Liver (tissue), 9 donors: ENCODE measurements around the gene RINL. TPM values are rescaled to one million over a fixed set of nuclear protein-coding genes. Genes with fewer than 3 reads are reported as not detected.

Experiments used
- DNase-seq: peaks from one replicate; pipeline ENCODE4 v3.0.0-alpha.2; 2017; ENCODE audit warnings: low spot score
- H3K27ac ChIP-seq, 2 donors: one replicate each; pipeline ENCODE4 v1.7.0; 2013; ENCODE audit warnings: inconsistent platforms in 2 of 2, low read length in 2 of 2, control low read depth in 1 of 2, low read depth in 1 of 2, mild to moderate bottlenecking in 1 of 2
- H3K27me3 ChIP-seq, 4 donors: one replicate each; pipeline versions ENCODE4 v1.6.1 to v1.7.0; 2013; ENCODE audit warnings: low read length in 3 of 4, inconsistent platforms in 1 of 4, mild to moderate bottlenecking in 1 of 4, moderate library complexity in 1 of 4; ENCODE audit not compliant: control insufficient read depth in 4 of 4, insufficient read depth in 4 of 4
- H3K36me3 ChIP-seq, 4 donors: one replicate each; pipeline versions ENCODE4 v1.6.1 to v1.7.0; 2013; ENCODE audit warnings: low read length in 3 of 4, mild to moderate bottlenecking in 3 of 4, low read depth in 1 of 4, moderate library complexity in 1 of 4; ENCODE audit not compliant: control insufficient read depth in 4 of 4, insufficient read depth in 3 of 4
- H3K4me1 ChIP-seq, 4 donors: one replicate each; pipeline versions ENCODE4 v1.6.1 to v1.7.0; 2013; ENCODE audit warnings: low read length in 3 of 4, mild to moderate bottlenecking in 3 of 4, moderate library complexity in 1 of 4; ENCODE audit not compliant: control insufficient read depth in 4 of 4, insufficient read depth in 4 of 4
- H3K4me3 ChIP-seq, 3 donors: one replicate each; pipeline versions ENCODE4 v1.6.1 to v1.7.0; 2013; ENCODE audit warnings: low read length in 3 of 3, control low read depth in 1 of 3, low read depth in 1 of 3, mild to moderate bottlenecking in 1 of 3
- H3K9ac ChIP-seq, 2 donors: one replicate each; pipeline ENCODE4 v1.7.0; 2013; ENCODE audit warnings: low read length in 2 of 2, mild to moderate bottlenecking in 2 of 2, moderate library complexity in 2 of 2, control low read depth in 1 of 2, low read depth in 1 of 2
- H3K9me3 ChIP-seq, 4 donors: one replicate each; pipeline versions ENCODE4 v1.6.1 to v1.7.0; 2013; ENCODE audit warnings: low read length in 3 of 4; ENCODE audit not compliant: control insufficient read depth in 4 of 4
- EGR1 ChIP-seq, 2 donors: IDR thresholded peaks; 2 replicates each; pipeline ENCODE4 v1.6.1; 2016 to 2018; ENCODE audit warnings: antibody characterized with exemption in 2 of 2, low read depth in 2 of 2
- FOXA1 ChIP-seq: IDR thresholded peaks from 2 replicates; pipeline ENCODE4 v1.6.1; 2016; ENCODE audit warnings: antibody characterized with exemption
- FOXA2 ChIP-seq: IDR thresholded peaks from 2 replicates; pipeline ENCODE4 v1.6.1; 2016; ENCODE audit warnings: antibody characterized with exemption
- GABPA ChIP-seq, 2 donors: IDR thresholded peaks in 1 of 2; conservative IDR thresholded peaks in 1 of 2; 2 replicates each; pipeline ENCODE4 v1.6.1; 2016; ENCODE audit warnings: antibody characterized with exemption in 2 of 2, mild to moderate bottlenecking in 1 of 2, moderate library complexity in 1 of 2
- HNF4A ChIP-seq, 2 donors: conservative IDR thresholded peaks; 2 replicates each; pipeline ENCODE4 v1.6.1; 2016; ENCODE audit warnings: antibody characterized with exemption in 2 of 2, mild to moderate bottlenecking in 2 of 2
- HNF4G ChIP-seq: IDR thresholded peaks from 2 replicates; pipeline ENCODE4 v1.6.1; 2016; ENCODE audit warnings: antibody characterized with exemption
- JUND ChIP-seq, 2 donors: IDR thresholded peaks; 2 replicates each; pipeline ENCODE4 v1.6.1; 2016; ENCODE audit warnings: antibody characterized with exemption in 2 of 2
- NR2F2 ChIP-seq: IDR thresholded peaks from 2 replicates; pipeline ENCODE4 v1.6.1; 2016; ENCODE audit warnings: antibody characterized with exemption
- RAD21 ChIP-seq, 2 donors: IDR thresholded peaks; 2 replicates each; pipeline ENCODE4 v1.6.1; 2016; ENCODE audit warnings: antibody characterized with exemption in 2 of 2, mild to moderate bottlenecking in 2 of 2
- RXRA ChIP-seq, 2 donors: IDR thresholded peaks; 2 replicates each; pipeline ENCODE4 v1.6.1; 2017 to 2018; ENCODE audit warnings: antibody characterized with exemption in 2 of 2, mild to moderate bottlenecking in 1 of 2
- SP1 ChIP-seq: IDR thresholded peaks from 2 replicates; pipeline ENCODE4 v1.6.1; 2018; ENCODE audit warnings: antibody characterized with exemption, mild to moderate bottlenecking
- TAF1 ChIP-seq: conservative IDR thresholded peaks from 2 replicates; pipeline ENCODE4 v1.6.1; 2016; ENCODE audit warnings: antibody characterized with exemption, mild to moderate bottlenecking
- YY1 ChIP-seq: IDR thresholded peaks from 2 replicates; pipeline ENCODE4 v1.6.1; 2016; ENCODE audit warnings: antibody characterized with exemption, mild to moderate bottlenecking
- WGBS: extraction: QIAGEN DNeasy Blood & Tissue Kit; methylation state at CpG from one replicate; pipeline ENCODE4 v1.1.7; 2013; 5-methylcytosine and 5-hydroxymethylcytosine counted together
- polyA plus RNA-seq, 2 donors: library from polyadenylated mRNA; stranded (reverse) in 1 of 2; unstranded in 1 of 2; fragments of 200-250 nt in 1 of 2; fragments of >200 nt in 1 of 2; fragmentation: Nextera tagmentation in 1 of 2; extraction: Ambion mirVana in 1 of 2; gene quantifications; one replicate each; pipeline versions ENCODE4 v1.2.1 to v1.2.3, GENCODE V29; 2013 to 2015
- total RNA-seq, 2 donors: library from RNA; depleted of rRNA; stranded (reverse); fragments of >200 nt; gene quantifications; one replicate each; pipeline ENCODE4 v1.2.3, GENCODE V29; 2014
- TF ChIP-seq, protein P1 (sequence below): fragments of 150-350 bp; IDR thresholded peaks from 2 replicates; pipeline ENCODE4 v1.5.1; 2017; ENCODE audit warnings: improper control_type of control experiment, low read depth, low read length; ENCODE audit not compliant: missing input control
- TF ChIP-seq, protein P2 (sequence below): IDR thresholded peaks from 2 replicates; pipeline ENCODE4 v1.6.1; 2016; ENCODE audit warnings: antibody characterized with exemption
- TF ChIP-seq, protein P3 (sequence below): IDR thresholded peaks from 2 replicates; pipeline ENCODE4 v1.6.1; 2016; ENCODE audit warnings: antibody characterized with exemption, mild to moderate bottlenecking
- TF ChIP-seq, protein P4 (sequence below): IDR thresholded peaks from 2 replicates; pipeline ENCODE4 v1.6.1; 2016; ENCODE audit warnings: antibody characterized with exemption
- TF ChIP-seq, protein P5 (sequence below): IDR thresholded peaks from 2 replicates; pipeline ENCODE4 v1.6.1; 2016; ENCODE audit warnings: antibody characterized with exemption
- donor health status: healthy.
- donor health status: healthy.
- donor health status: healthy.
- donor health status: healthy.
- donor health status: healthy.

The RINL gene
- total and polyA plus RNA-seq, 4 donors: 4.9 to 8.7 (median 5.5) TPM

DNA sequence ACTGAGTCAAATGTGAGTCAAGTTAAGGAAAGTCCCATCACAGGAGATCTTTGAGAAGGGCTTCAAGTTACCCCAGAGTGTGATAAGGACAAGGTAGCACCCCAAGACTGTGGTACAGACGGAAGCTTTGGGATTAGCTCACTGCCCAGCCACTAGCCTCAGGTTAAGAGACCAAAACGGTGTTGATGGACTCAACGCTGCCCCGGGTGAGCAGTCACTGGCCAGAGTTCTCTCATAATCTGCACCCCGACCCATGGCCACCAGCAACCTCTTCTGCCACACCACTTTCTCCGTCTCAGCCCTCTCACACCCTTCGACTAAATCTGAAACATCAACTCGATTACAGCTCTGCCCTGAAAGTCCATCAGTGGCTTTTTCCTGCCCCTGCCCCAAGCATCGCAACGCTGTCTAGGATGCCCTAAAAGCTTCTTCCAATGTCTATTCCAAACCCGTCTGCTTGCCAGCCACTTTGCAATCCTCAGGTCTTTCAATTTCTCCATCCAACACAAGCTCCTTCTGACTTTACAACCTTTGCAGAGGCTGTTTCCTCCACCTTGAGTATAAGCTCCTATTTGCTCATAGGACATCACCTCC lies 33.9 kb downstream of the RINL start:
- 89% methylated on average over 11 of the region's 11 CpGs for WGBS
- Histone ChIP-seq H3K9ac (no peak overlapping the region), H3K4me3 (no peak overlapping the region), H3K27me3 (no peaks in the 10 kb centered on the region), H3K36me3 (peaks cover 28 to 73% (median 63%) of the 10 kb centered on the region in 4 donors), H3K27ac (no peak overlapping the region), H3K4me1 (peaks cover 22 to 82% (median 69%) of the 10 kb centered on the region in 4 donors), H3K9me3 (no peaks in the 10 kb centered on the region)
- TF ChIP-seq TAF1 (no peak), NR2F2 (no peak), RAD21 (IDR thresholded peaks at IDR 0.05) (no peak), HNF4G (no peak), RXRA (IDR thresholded peaks at IDR 0.05) (no peak), JUND (IDR thresholded peaks at IDR 0.05) (no peak), FOXA1 (no peak), GABPA (IDR thresholded peaks at IDR 0.05 in 1 of 2, conservative IDR thresholded peaks at IDR 0.05 in 1 of 2) (no peak), EGR1 (IDR thresholded peaks at IDR 0.05; ENCODE audit: low read depth in 2 of 2) (no peak), SP1 (no peak), HNF4A (conservative IDR thresholded peaks at IDR 0.05) (no peak), YY1 (no peak), FOXA2 (no peak)
- TF ChIP-seq, protein P1, sequence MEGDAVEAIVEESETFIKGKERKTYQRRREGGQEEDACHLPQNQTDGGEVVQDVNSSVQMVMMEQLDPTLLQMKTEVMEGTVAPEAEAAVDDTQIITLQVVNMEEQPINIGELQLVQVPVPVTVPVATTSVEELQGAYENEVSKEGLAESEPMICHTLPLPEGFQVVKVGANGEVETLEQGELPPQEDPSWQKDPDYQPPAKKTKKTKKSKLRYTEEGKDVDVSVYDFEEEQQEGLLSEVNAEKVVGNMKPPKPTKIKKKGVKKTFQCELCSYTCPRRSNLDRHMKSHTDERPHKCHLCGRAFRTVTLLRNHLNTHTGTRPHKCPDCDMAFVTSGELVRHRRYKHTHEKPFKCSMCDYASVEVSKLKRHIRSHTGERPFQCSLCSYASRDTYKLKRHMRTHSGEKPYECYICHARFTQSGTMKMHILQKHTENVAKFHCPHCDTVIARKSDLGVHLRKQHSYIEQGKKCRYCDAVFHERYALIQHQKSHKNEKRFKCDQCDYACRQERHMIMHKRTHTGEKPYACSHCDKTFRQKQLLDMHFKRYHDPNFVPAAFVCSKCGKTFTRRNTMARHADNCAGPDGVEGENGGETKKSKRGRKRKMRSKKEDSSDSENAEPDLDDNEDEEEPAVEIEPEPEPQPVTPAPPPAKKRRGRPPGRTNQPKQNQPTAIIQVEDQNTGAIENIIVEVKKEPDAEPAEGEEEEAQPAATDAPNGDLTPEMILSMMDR: no peak
- TF ChIP-seq, protein P2, sequence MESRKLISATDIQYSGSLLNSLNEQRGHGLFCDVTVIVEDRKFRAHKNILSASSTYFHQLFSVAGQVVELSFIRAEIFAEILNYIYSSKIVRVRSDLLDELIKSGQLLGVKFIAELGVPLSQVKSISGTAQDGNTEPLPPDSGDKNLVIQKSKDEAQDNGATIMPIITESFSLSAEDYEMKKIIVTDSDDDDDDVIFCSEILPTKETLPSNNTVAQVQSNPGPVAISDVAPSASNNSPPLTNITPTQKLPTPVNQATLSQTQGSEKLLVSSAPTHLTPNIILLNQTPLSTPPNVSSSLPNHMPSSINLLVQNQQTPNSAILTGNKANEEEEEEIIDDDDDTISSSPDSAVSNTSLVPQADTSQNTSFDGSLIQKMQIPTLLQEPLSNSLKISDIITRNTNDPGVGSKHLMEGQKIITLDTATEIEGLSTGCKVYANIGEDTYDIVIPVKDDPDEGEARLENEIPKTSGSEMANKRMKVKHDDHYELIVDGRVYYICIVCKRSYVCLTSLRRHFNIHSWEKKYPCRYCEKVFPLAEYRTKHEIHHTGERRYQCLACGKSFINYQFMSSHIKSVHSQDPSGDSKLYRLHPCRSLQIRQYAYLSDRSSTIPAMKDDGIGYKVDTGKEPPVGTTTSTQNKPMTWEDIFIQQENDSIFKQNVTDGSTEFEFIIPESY: no peak
- TF ChIP-seq, protein P3, sequence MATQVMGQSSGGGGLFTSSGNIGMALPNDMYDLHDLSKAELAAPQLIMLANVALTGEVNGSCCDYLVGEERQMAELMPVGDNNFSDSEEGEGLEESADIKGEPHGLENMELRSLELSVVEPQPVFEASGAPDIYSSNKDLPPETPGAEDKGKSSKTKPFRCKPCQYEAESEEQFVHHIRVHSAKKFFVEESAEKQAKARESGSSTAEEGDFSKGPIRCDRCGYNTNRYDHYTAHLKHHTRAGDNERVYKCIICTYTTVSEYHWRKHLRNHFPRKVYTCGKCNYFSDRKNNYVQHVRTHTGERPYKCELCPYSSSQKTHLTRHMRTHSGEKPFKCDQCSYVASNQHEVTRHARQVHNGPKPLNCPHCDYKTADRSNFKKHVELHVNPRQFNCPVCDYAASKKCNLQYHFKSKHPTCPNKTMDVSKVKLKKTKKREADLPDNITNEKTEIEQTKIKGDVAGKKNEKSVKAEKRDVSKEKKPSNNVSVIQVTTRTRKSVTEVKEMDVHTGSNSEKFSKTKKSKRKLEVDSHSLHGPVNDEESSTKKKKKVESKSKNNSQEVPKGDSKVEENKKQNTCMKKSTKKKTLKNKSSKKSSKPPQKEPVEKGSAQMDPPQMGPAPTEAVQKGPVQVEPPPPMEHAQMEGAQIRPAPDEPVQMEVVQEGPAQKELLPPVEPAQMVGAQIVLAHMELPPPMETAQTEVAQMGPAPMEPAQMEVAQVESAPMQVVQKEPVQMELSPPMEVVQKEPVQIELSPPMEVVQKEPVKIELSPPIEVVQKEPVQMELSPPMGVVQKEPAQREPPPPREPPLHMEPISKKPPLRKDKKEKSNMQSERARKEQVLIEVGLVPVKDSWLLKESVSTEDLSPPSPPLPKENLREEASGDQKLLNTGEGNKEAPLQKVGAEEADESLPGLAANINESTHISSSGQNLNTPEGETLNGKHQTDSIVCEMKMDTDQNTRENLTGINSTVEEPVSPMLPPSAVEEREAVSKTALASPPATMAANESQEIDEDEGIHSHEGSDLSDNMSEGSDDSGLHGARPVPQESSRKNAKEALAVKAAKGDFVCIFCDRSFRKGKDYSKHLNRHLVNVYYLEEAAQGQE: no peak
- TF ChIP-seq, protein P4, sequence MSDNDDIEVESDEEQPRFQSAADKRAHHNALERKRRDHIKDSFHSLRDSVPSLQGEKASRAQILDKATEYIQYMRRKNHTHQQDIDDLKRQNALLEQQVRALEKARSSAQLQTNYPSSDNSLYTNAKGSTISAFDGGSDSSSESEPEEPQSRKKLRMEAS: no peak
- TF ChIP-seq, protein P5, sequence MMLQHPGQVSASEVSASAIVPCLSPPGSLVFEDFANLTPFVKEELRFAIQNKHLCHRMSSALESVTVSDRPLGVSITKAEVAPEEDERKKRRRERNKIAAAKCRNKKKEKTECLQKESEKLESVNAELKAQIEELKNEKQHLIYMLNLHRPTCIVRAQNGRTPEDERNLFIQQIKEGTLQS: no peak
- DNase-seq: no peak
